MM.1S (cell line): Measurements from ENCODE around the gene COL18A1.

Source experiments
- DNase-seq: peaks from one replicate; pipeline ENCODE4 v3.0.0-alpha.2; 2015
- H2AFZ ChIP-seq: fragments of 300-600 bp; sonication (generic); 2 replicates; pipeline ENCODE4 v1.6.0; 2016; ENCODE audit warnings: antibody characterized with exemption, low read length
- H3F3A ChIP-seq: fragments of 300-600 bp; sonication (generic); 2 replicates; pipeline ENCODE4 v1.6.1; 2016; ENCODE audit warnings: mild to moderate bottlenecking, antibody characterized with exemption, low read length, moderate library complexity, mixed read lengths; ENCODE audit not compliant: insufficient read depth
- H3K27ac ChIP-seq: fragments of 300-600 bp; sonication (generic); 2 replicates; pipeline ENCODE4 v1.5.1; 2016; ENCODE audit warnings: mild to moderate bottlenecking, low read length
- H3K27me3 ChIP-seq: fragments of 300-600 bp; sonication (generic); replicated peaks from 2 replicates; pipeline ENCODE4 v1.6.0; 2016; ENCODE audit warnings: low read length; ENCODE audit not compliant: insufficient read depth
- H3K36me3 ChIP-seq: fragments of 300-600 bp; sonication (generic); replicated peaks from 2 replicates; pipeline ENCODE4 v1.6.1; 2016; ENCODE audit warnings: mild to moderate bottlenecking, low read length, mixed read lengths; ENCODE audit not compliant: insufficient read depth
- H3K4me1 ChIP-seq: fragments of 300-600 bp; sonication (generic); 2 replicates; pipeline ENCODE4 v1.6.1; 2016; ENCODE audit warnings: low read length, mixed read lengths
- H3K4me2 ChIP-seq: fragments of 300-600 bp; sonication (generic); 2 replicates; pipeline ENCODE4 v1.6.0; 2016; ENCODE audit warnings: low read depth, low read length
- H3K4me3 ChIP-seq: fragments of 300-600 bp; sonication (generic); 2 replicates; pipeline ENCODE4 v1.5.1; 2016; ENCODE audit warnings: low read length, mixed read lengths
- H3K79me2 ChIP-seq: fragments of 300-600 bp; sonication (generic); 2 replicates; pipeline ENCODE4 v1.6.1; 2016; ENCODE audit warnings: mixed run types, low read length, mixed read lengths
- H3K9ac ChIP-seq: fragments of 300-600 bp; sonication (generic); 2 replicates; pipeline ENCODE4 v1.6.1; 2016; ENCODE audit warnings: low read length, mixed read lengths
- H3K9me2 ChIP-seq: fragments of 300-600 bp; sonication (generic); replicated peaks from 2 replicates; pipeline ENCODE4 v1.6.1; 2016; ENCODE audit warnings: mild to moderate bottlenecking, low read length, mixed read lengths; ENCODE audit not compliant: insufficient read depth
- H3K9me3 ChIP-seq: fragments of 300-600 bp; sonication (generic); replicated peaks from 2 replicates; pipeline ENCODE4 v1.6.1; 2016; ENCODE audit warnings: mild to moderate bottlenecking, low read length, mixed read lengths; ENCODE audit not compliant: insufficient read depth
- H4K20me1 ChIP-seq: fragments of 300-600 bp; sonication (generic); 2 replicates; pipeline ENCODE4 v1.6.1; 2016; ENCODE audit warnings: mild to moderate bottlenecking, low read length, moderate library complexity, mixed read lengths; ENCODE audit not compliant: insufficient read depth
- CTCF ChIP-seq: fragments of 300-600 bp; sonication (generic); IDR thresholded peaks from 2 replicates; pipeline ENCODE4 v1.5.1; 2016; ENCODE audit warnings: antibody characterized with exemption, low read length, mixed read lengths
- EZH2 ChIP-seq: fragments of 300-600 bp; sonication (generic); optimal IDR thresholded peaks from 2 replicates; pipeline ENCODE3; 2017; ENCODE audit warnings: low read depth, mild to moderate bottlenecking, antibody characterized with exemption, low read length, mixed read lengths
- EZH2phosphoT487 ChIP-seq: fragments of 300-600 bp; sonication (generic); IDR thresholded peaks from 2 replicates; pipeline ENCODE4 v1.6.1; 2018; ENCODE audit warnings: antibody characterized with exemption, low read length

Gene COL18A1

GRCh38 chr21:45478816-45479669 lies 74.1 kb downstream of the COL18A1 start:
- Histone ChIP-seq H3K9me2 (no peaks in the 10 kb centered on the region), H3K27me3 (peaks cover 97% of the 10 kb centered on the region), H3K9me3 (no peaks in the 10 kb centered on the region), H4K20me1 (no peaks in the 10 kb centered on the region), H3K27ac (no peak overlapping the region), H3K4me2 (peak overlapping the region; percentile 96), H3K9ac (no peak overlapping the region), H3K4me3 (peak overlapping the region; percentile 62), H3K4me1 (peaks cover 4% of the 10 kb centered on the region; the same call in 1 of the 2 replicates), H2AFZ (peak overlapping the region; percentile 75), H3F3A (no peaks in the 10 kb centered on the region), H3K79me2 (no peaks in the 10 kb centered on the region), H3K36me3 (no peaks in the 10 kb centered on the region)
- no peak for DNase-seq
- TF ChIP-seq CTCF (no peak), EZH2phosphoT487 (no peak), EZH2 (no peak)

- Histone ChIP-seq H3K27ac (no peak overlapping the region), H3K9me3 (no peaks in the 10 kb centered on the region), H3K9ac (no peak overlapping the region), H3K79me2 (no peaks in the 10 kb centered on the region), H3K4me3 (no peak overlapping the region), H3K36me3 (no peaks in the 10 kb centered on the region), H3F3A (no peaks in the 10 kb centered on the region), H3K4me1 (peaks cover 4% of the 10 kb centered on the region; the same call in 1 of the 2 replicates), H3K4me2 (no peak overlapping the region), H2AFZ (no peak overlapping the region), H4K20me1 (no peaks in the 10 kb centered on the region), H3K9me2 (no peaks in the 10 kb centered on the region), H3K27me3 (peaks cover 96% of the 10 kb centered on the region)
- DNase-seq: no peak
- TF ChIP-seq EZH2phosphoT487: no peak
- no peak for TF ChIP-seq EZH2
- no peak for TF ChIP-seq CTCF
These were observed 75.0 kb downstream of the COL18A1 start for GRCh38 chr21:45479691-45480675.

DNA sequence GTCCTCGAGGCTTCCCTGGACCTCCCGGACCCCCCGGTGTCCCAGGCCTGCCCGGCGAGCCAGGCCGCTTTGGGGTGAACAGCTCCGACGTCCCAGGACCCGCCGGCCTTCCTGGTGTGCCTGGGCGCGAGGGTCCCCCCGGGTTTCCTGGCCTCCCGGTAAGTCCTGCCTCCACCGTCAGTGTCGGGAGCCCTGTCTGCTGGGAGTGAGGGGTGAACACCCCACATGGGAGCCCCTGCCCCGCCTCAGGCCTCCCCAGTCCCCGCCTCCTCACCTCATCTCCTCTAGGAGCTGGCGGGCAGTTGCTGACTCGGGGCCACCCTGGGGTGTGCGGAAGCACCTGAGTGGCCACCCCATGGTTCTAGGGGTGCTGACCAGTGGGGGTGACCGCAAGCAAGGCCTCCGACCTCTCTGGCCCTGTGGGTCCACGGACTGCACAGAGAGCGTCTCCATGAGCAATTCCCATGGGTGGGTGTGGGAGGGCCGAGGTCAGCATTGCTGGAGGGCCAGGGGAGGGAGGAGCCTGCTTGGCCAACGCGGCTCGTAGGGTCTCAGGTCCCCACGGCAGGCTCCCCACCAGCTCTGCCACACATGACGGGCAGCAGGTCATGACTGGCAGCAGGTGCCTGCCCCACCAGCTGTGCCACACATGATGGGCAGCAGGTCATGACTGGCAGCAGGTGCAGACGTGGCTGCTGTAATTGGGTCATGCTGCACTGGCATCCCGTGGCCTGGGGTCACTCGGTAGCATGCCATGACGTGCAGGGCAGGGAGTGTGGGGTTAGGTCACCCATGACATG lies 75.9 kb downstream of the COL18A1 start:
- Histone ChIP-seq H3K9me3 (no peaks in the 10 kb centered on the region), H3F3A (no peaks in the 10 kb centered on the region), H3K36me3 (no peaks in the 10 kb centered on the region), H3K27ac (no peak overlapping the region), H3K9ac (no peak overlapping the region), H2AFZ (no peak overlapping the region), H3K4me3 (no peak overlapping the region), H3K79me2 (no peaks in the 10 kb centered on the region), H3K9me2 (no peaks in the 10 kb centered on the region), H3K4me2 (no peak overlapping the region), H3K27me3 (peaks cover 95% of the 10 kb centered on the region), H4K20me1 (no peaks in the 10 kb centered on the region), H3K4me1 (peaks cover 4% of the 10 kb centered on the region; the same call in 1 of the 2 replicates)
- no peak for DNase-seq
- TF ChIP-seq EZH2 (no peak), CTCF (no peak), EZH2phosphoT487 (no peak)
